ENCODE results near the gene RXRA.

GRCh38 chr9:134307674-134308638, 18.3 kb upstream of the RXRA start:
- TF ChIP-seq POLR2A (IDR thresholded peaks at IDR 0.05): no peak
- no peak for TF ChIP-seq CTCF (IDR thresholded peaks at IDR 0.05)
- no peak for TF ChIP-seq EP300 (IDR thresholded peaks at IDR 0.05; ENCODE audit: low read depth)

Data from transverse colon (tissue), 3 donors.